HG02588 (cell line): ENCODE data around the gene SNRNP27.

ENCODE experiments used
- ATAC-seq: cut with Tn5 transposase; IDR thresholded peaks from one replicate; pipeline ENCODE4 v1.9.1; 2021; ENCODE audit warnings: mild to moderate bottlenecking, moderate library complexity; ENCODE audit not compliant: unreplicated experiment

The SNRNP27 gene

GRCh38 chr2:69914950-69915945 lies 21.5 kb downstream of the SNRNP27 start, which contains the start of gene MXD1:
Gene MXD1 (plus strand): TSS chr2:69915109. CDS start chr2:69915331, 222 bp downstream.
- no peak for ATAC-seq

GRCh38 chr2:69916106-69916505 lies 22.4 kb downstream of the SNRNP27 start:
- no peak for ATAC-seq

GRCh38 chr2:69917852-69918251 lies 24.1 kb downstream of the SNRNP27 start:
- no peak for ATAC-seq

- no peak for ATAC-seq
These were observed 24.6 kb downstream of the SNRNP27 start for GRCh38 chr2:69918401-69918800.

GRCh38 chr2:69923116-69923515 lies 29.4 kb downstream of the SNRNP27 start:
- no peak for ATAC-seq

- no peak for ATAC-seq
These were observed 33.2 kb downstream of the SNRNP27 start for GRCh38 chr2:69926849-69927515.

GRCh38 chr2:69931832-69932595 lies 38.3 kb downstream of the SNRNP27 start:
- ATAC-seq, result no peak

GRCh38 chr2:69932596-69932922 lies 38.8 kb downstream of the SNRNP27 start:
- ATAC-seq, result no peak

- no peak for ATAC-seq
These were observed 39.6 kb downstream of the SNRNP27 start for GRCh38 chr2:69933254-69933828.

- no peak for ATAC-seq
These were observed 40.3 kb downstream of the SNRNP27 start for GRCh38 chr2:69933839-69934613.

GRCh38 chr2:69934614-69934908 lies 40.8 kb downstream of the SNRNP27 start:
- ATAC-seq, result no peak

- ATAC-seq, result no peak
These were observed 41.3 kb downstream of the SNRNP27 start for GRCh38 chr2:69935011-69935410.

GRCh38 chr2:69936906-69937305 lies 43.1 kb downstream of the SNRNP27 start:
- no peak for ATAC-seq

GRCh38 chr2:69937968-69938367 lies 44.2 kb downstream of the SNRNP27 start:
- no peak for ATAC-seq

GRCh38 chr2:69939722-69940121 lies 46.0 kb downstream of the SNRNP27 start:
- no peak for ATAC-seq

- ATAC-seq, result no peak
These were observed 46.9 kb downstream of the SNRNP27 start for GRCh38 chr2:69940691-69941090.

- ATAC-seq, result no peak
These were observed 49.5 kb downstream of the SNRNP27 start for GRCh38 chr2:69943000-69943842.

- ATAC-seq, result no peak
These were observed 50.2 kb downstream of the SNRNP27 start for GRCh38 chr2:69943843-69944525.

- no peak for ATAC-seq
These were observed 51.0 kb downstream of the SNRNP27 start for GRCh38 chr2:69944756-69945155.
